HG03060 (cell line): ENCODE measurements around the gene OPTC.
"Not testable (repeated sequence)": the region's sequence is repeated elsewhere in the genome, so short reads cannot be mapped to it uniquely, and the experiment has no call there.

Source experiments
- ATAC-seq: cut with Tn5 transposase; IDR thresholded peaks from one replicate; pipeline ENCODE4 v1.9.1; 2021; ENCODE audit warnings: low read depth, moderate number of reproducible peaks; ENCODE audit not compliant: unreplicated experiment

Gene OPTC, protein sequence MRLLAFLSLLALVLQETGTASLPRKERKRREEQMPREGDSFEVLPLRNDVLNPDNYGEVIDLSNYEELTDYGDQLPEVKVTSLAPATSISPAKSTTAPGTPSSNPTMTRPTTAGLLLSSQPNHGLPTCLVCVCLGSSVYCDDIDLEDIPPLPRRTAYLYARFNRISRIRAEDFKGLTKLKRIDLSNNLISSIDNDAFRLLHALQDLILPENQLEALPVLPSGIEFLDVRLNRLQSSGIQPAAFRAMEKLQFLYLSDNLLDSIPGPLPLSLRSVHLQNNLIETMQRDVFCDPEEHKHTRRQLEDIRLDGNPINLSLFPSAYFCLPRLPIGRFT

DNA sequence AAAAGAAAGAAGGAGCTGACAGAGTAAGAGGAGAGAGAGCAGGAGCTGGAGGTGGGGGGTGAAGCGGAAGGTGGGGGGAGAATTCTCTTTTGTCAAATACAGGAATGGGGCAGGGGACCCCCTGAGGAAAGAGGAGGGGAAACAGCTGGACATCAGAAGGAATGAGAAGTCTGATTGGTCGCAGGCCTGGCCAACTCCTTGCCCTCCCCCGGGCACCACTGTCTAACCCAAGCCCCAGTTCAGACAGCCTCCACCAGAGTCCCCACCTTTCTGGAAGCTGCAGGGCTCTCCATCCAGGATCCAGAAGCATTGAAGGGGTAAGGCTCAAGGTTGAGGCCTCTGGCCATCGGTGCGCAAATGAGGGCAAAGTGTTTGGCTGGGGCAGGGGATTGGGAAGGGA is at the start of gene OPTC:
Gene OPTC, plus strand, starts transcription at position 253 of the 400 bp plus-strand sequence. CDS start 1,853 bp downstream, outside the sequence.
- no peak for ATAC-seq

GRCh38 chr1:203444171-203444576 is 49.8 kb upstream of the OPTC start:
- no peak for ATAC-seq

- ATAC-seq: no peak
Measured at GRCh38 chr1:203447151-203447550, 46.8 kb upstream of the OPTC start.

GRCh38 chr1:203447598-203447997 is 46.4 kb upstream of the OPTC start:
- ATAC-seq: not testable (repeated sequence)

DNA sequence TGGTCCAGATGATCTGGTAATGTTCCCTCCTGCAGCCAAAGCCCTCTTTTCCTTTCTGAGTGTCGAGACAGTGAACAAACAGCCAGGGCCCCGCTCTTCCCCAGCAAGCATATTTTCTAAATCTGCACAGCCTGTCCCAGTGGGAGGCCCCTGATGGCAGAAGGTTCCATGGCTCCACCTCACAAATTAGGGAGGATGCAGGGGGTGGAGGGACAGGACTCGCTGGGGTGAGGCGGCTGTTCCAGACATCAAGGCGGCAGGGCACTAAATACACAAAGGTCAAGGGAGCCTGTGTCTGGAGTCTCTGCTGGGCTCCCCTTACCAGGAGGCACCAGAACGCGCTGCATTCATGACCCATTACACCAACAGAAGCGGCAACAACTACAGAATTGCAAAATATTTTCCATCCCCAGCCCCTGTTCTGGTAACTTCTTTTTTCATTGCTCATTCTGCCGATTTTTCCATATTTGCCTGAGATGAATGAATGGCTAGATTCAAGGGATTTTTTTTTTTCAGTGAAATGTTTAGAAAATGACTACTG is 45.4 kb upstream of the OPTC start:
- no peak for ATAC-seq

- ATAC-seq: no peak
Measured at GRCh38 chr1:203450001-203450400, 44.0 kb upstream of the OPTC start.

GRCh38 chr1:203450479-203451149 is 43.3 kb upstream of the OPTC start:
- ATAC-seq: no peak

- no peak for ATAC-seq
Measured at GRCh38 chr1:203451836-203452784, 41.8 kb upstream of the OPTC start.

GRCh38 chr1:203453016-203453415 is 40.9 kb upstream of the OPTC start:
- ATAC-seq: no peak

- ATAC-seq: no peak
Measured at GRCh38 chr1:203453616-203454015, 40.3 kb upstream of the OPTC start.

DNA sequence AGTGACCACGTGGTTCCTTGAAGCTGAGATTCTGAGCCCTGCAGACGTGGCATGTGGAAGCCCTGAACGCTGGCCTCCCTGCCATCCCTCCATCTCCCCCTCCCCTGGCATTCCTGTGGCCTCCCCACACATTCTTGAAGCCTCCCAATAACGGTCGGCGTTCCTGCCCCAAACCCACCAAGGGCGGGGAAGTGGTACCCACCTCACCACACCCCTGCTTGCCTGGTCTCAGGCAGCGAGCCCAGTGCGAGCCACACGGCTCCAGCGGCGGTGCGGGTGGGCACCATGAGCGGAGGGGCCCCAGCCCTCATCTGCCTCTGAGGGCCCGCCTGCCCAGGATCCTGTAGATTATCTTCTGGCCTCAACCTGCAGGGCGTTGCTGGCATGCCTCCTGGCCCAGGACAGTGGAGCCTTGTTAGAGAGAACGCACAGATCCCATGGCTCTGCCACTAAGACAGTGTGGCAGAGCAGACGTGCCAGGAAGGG is 38.9 kb upstream of the OPTC start:
- ATAC-seq: no peak

DNA sequence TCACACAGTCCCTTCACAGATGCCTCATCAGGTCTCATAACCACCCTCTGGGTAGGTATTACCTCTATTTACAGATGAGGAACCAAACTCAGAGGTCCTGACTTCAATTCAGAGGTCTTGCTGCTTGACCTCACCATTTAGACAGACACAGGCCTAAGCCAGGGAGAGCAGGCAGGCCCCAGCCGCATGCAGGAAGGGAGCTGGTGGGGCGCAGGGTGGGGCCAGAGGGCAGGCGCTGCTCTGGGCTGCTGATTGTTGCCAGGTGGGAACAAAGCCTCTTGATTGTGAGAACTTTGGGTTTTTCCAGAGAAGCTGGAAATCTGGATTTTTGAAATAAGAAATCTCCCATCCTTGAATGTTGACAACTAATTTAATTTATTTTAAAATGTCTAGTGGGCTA is 38.2 kb upstream of the OPTC start:
- ATAC-seq: no peak

GRCh38 chr1:203456577-203456976 is 37.4 kb upstream of the OPTC start:
- no peak for ATAC-seq

GRCh38 chr1:203458078-203458477 is 35.9 kb upstream of the OPTC start:
- ATAC-seq: no peak

DNA sequence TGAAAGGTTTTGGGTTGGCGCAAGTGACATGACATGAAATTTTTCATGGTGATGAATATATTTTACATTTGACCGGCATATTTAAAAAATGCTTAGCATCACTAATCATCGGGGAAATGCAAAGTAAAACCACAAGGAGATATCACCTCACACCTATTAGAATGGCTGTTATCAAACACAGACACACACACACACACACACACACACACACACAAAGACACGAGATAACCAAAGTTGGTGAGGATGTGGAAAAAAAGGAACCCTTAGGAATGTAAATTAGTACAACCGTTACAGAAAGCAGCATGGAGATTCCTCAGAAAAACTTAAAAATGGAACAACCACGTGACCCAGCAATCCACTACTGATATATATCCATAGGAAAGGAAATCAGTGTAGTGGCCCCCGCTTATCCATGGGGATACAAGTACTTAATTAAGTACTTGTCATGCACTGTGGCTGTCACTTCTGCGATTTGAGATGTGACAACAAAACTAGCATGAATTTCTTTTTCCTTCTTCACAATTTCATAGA is 34.2 kb upstream of the OPTC start:
- no peak for ATAC-seq

GRCh38 chr1:203461717-203462116 is 32.2 kb upstream of the OPTC start:
- no peak for ATAC-seq

GRCh38 chr1:203462143-203462542 is 31.8 kb upstream of the OPTC start:
- ATAC-seq: no peak

GRCh38 chr1:203462878-203463277 is 31.1 kb upstream of the OPTC start:
- ATAC-seq: no peak

- no peak for ATAC-seq
Measured at GRCh38 chr1:203463469-203464062, 30.4 kb upstream of the OPTC start.

DNA sequence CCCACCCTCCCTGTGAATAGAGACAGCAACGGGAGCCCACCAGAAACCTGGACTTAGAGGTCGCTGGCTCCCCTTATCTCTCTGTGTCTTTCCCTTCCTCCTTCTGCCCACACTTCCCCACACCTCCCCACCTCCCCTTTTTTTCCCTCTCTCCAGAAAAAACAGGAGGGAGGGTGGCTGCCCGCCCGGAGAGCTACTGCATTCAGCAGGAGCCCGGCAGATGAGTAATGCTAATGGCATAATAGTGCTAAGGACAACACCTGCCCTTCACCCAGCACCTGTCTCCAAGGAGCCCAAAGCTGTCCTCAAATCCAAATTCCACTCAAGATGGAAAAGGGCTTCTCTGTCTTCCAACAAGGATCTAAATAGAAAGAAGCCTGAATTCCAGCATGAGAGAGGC is 29.7 kb upstream of the OPTC start:
- ATAC-seq: no peak
